Aorta (tissue), 5 donors: ENCODE results near the gene TRABD2A. TPM values are rescaled to one million over a fixed set of nuclear protein-coding genes. Genes with fewer than 3 reads are reported as not detected.

Source experiments
- ATAC-seq: fragments of 200-7000 bp; cut with Tn5 transposase; one replicate; pipeline ENCODE4 v1.9.1; 2022; ENCODE audit warnings: moderate library complexity; ENCODE audit not compliant: low FRiP score
- DNase-seq, 2 donors: peaks; one replicate each; pipeline ENCODE4 v3.0.0-alpha.2; 2020
- H3K27ac ChIP-seq, 2 donors: one replicate each; pipeline ENCODE4 v1.5.1; 2013; ENCODE audit warnings: low read length in 2 of 2, mild to moderate bottlenecking in 2 of 2, moderate library complexity in 2 of 2, control low read depth in 1 of 2, inconsistent platforms in 1 of 2, low read depth in 1 of 2
- H3K27me3 ChIP-seq, 2 donors: one replicate each; pipeline ENCODE4 v1.6.1; 2013; ENCODE audit warnings: control low read depth in 1 of 2, low read length in 1 of 2, mild to moderate bottlenecking in 1 of 2, moderate library complexity in 1 of 2; ENCODE audit not compliant: insufficient read depth in 2 of 2, control insufficient read depth in 1 of 2
- H3K36me3 ChIP-seq, 2 donors: one replicate each; pipeline ENCODE4 v1.6.1; 2013; ENCODE audit warnings: control low read depth in 1 of 2, low read length in 1 of 2, mild to moderate bottlenecking in 1 of 2; ENCODE audit not compliant: insufficient read depth in 2 of 2, control insufficient read depth in 1 of 2
- H3K4me1 ChIP-seq, 2 donors: one replicate each; pipeline ENCODE4 v1.6.1; 2013; ENCODE audit warnings: low read length in 2 of 2, control low read depth in 1 of 2, mild to moderate bottlenecking in 1 of 2, moderate library complexity in 1 of 2; ENCODE audit not compliant: insufficient read depth in 2 of 2, control insufficient read depth in 1 of 2
- H3K4me3 ChIP-seq, 2 donors: one replicate each; pipeline ENCODE4 v1.5.1; 2013; ENCODE audit warnings: low read length in 2 of 2, control low read depth in 1 of 2, mild to moderate bottlenecking in 1 of 2
- H3K9me3 ChIP-seq: one replicate; pipeline ENCODE4 v1.6.1; 2013; ENCODE audit warnings: mild to moderate bottlenecking, low read length; ENCODE audit not compliant: control insufficient read depth
- WGBS, 2 donors: extraction: QIAGEN DNeasy Blood & Tissue Kit; methylation state at CpG; one replicate each; pipeline ENCODE4 v1.1.7; 2013; 5-methylcytosine and 5-hydroxymethylcytosine counted together
- intact Hi-C, 2 donors: fragments of 100-400 bp; cut with DNase I; formaldehyde crosslinking; loops; one replicate each; pipeline versions ENCODE4 v1.14.2 to v1.15.0; 2022
- polyA plus RNA-seq, 2 donors: library from polyadenylated mRNA; stranded (reverse); fragments of 200-250 nt; gene quantifications; one replicate each; pipeline ENCODE4 v1.2.3, GENCODE V29; 2013
- total RNA-seq, 2 donors: library from RNA; stranded (reverse); fragmentation: NEBNext Ultra II Directional; extraction: Animal tissue kit (Norgen Biotek cat#: 25700); gene quantifications; one replicate each; pipeline ENCODE4 v1.2.1, GENCODE V29; 2021
- donor health status: healthy with polysubstance abuse.
- donor health status: Bipolar disorder and iron deficiency.
- donor health status: DM: no; HTN: no; CAD: no.
- donor health status: DM: no; HTN: no; CAD: no.
- donor health status: DM: yes; HTN: yes; CAD: no.

The TRABD2A gene
- total and polyA plus RNA-seq, 4 donors: 0.23 to 2.2 (median 1.2) TPM

DNA sequence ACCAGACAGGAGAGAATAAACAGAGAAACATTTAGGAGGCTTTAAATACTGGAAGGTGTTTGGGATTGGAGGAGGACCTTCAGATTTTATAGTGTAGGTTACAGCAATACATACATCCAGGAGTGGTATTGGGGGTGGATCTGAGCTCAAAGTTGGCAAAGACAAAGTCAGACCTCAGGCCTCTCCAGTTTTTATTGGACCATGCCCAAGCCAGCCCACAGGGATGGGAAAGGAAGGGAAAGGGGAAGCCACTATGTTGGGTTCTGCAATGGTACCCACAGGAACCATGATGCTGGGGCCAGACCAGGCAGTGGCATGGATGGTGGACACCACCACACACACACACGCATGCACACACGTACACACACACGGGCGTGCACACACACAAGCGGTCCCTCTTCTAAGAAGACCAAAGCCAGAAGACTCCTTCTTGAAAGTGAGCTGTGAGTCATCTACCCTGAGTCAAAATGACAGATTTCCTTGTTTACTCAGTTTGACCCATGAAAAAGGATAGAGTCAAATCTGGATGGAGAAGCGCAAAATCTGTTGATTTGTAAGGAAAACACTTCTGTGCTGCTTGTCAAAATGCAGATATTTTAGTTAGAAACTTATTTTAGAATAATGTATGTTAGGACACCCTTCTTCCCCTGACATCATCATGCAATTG lies 87.9 kb downstream of the TRABD2A start:
- Histone ChIP-seq H3K36me3 (no peaks in the 10 kb centered on the region), H3K27ac (no peak overlapping the region), H3K9me3 (no peaks in the 10 kb centered on the region), H3K27me3 (no peaks in the 10 kb centered on the region), H3K4me1 (peaks cover 0 to 2% of the 10 kb centered on the region in 2 donors), H3K4me3 (no peak overlapping the region)
- DNase-seq (no peak), ATAC-seq (no peak)
- 91 to 94% methylated on average over 6 of the region's 6 CpGs for WGBS, 2 donors
- intact Hi-C loops: no loop called here

GRCh38 chr2:84788498-84788897 lies 92.4 kb downstream of the TRABD2A start:
- no peaks in the 10 kb centered on the region for H3K27me3 ChIP-seq
- H3K9me3 ChIP-seq: no peaks in the 10 kb centered on the region
- ATAC-seq (no peak), DNase-seq (no peak)
- no peak overlapping the region for H3K27ac ChIP-seq
- H3K4me1 ChIP-seq: peaks cover 0 to 2% of the 10 kb centered on the region in 2 donors
- intact Hi-C loops: no loop called here
- H3K36me3 ChIP-seq: no peaks in the 10 kb centered on the region
- 12 to 13% methylated on average over 3 of the region's 3 CpGs for WGBS, 2 donors
- no peak overlapping the region for H3K4me3 ChIP-seq

GRCh38 chr2:84788027-84788426 lies 92.9 kb downstream of the TRABD2A start:
- H3K4me3 ChIP-seq: no peak overlapping the region
- no peak overlapping the region for H3K27ac ChIP-seq
- intact Hi-C loops: no loop called here
- peaks cover 0 to 2% of the 10 kb centered on the region in 2 donors for H3K4me1 ChIP-seq
- DNase-seq (no peak), ATAC-seq (no peak)
- H3K9me3 ChIP-seq: no peaks in the 10 kb centered on the region
- no peaks in the 10 kb centered on the region for H3K36me3 ChIP-seq
- no peaks in the 10 kb centered on the region for H3K27me3 ChIP-seq
- WGBS, 2 donors: 30 to 40% methylated on average over 1 of the region's 1 CpG

GRCh38 chr2:84786601-84787000 lies 94.3 kb downstream of the TRABD2A start:
- Histone ChIP-seq H3K36me3 (no peaks in the 10 kb centered on the region), H3K9me3 (no peaks in the 10 kb centered on the region), H3K27me3 (no peaks in the 10 kb centered on the region), H3K4me3 (no peak overlapping the region), H3K4me1 (peaks cover 0 to 2% of the 10 kb centered on the region in 2 donors), H3K27ac (no peak overlapping the region)
- intact Hi-C loops: no loop called here
- ATAC-seq: no peak
- DNase-seq: no peak

- WGBS, 2 donors: 92% methylated on average over 4 of the region's 4 CpGs
- no peaks in the 10 kb centered on the region for H3K9me3 ChIP-seq
- no peaks in the 10 kb centered on the region for H3K27me3 ChIP-seq
- H3K27ac ChIP-seq: no peak overlapping the region
- intact Hi-C loops: no loop called here
- no peak overlapping the region for H3K4me3 ChIP-seq
- ATAC-seq: no peak
- DNase-seq: no peak
- peaks cover 0 to 2% of the 10 kb centered on the region in 2 donors for H3K4me1 ChIP-seq
- H3K36me3 ChIP-seq: no peaks in the 10 kb centered on the region
Observed at GRCh38 chr2:84785950-84786349, 94.9 kb downstream of the TRABD2A start.

DNA sequence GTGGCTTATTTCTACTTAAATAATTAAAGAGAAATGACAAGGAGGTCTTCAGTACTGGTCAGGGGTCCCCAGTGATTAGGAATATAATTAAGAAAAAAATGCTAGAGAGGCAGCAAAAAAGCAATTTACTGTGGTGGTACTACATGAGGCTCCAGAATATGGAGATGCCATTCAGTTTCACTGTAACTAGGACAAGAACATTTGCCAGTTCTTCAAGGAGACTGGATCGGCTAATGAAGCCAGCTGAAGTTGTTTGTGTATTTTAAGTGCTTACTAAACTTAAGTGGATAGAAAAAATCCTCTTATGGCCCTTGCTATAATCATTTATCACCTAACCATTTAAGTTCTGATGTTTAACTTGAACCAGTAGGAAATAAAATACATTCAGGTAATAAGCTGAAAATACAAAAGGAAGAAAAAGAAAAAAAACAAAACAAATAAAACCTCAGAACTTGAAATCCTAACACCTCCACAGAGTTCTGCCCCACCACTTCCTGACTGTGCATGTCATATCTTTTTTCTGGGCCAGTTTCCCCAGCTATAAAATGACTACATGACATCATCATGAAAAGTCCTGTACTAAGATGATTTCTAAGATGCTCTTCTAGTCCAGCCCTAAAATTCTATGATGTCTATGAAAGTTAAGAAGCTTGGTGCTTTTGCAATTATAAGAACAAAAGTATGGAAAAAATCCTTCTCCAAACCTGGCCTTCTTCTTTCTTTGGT lies 98.0 kb downstream of the TRABD2A start:
- no peak for ATAC-seq
- 67 to 68% methylated on average over 1 of the region's 1 CpG for WGBS, 2 donors
- H3K27ac ChIP-seq: no peak overlapping the region
- intact Hi-C loops: no loop called here
- H3K9me3 ChIP-seq: no peaks in the 10 kb centered on the region
- DNase-seq: no peak
- no peaks in the 10 kb centered on the region for H3K4me1 ChIP-seq
- no peaks in the 10 kb centered on the region for H3K36me3 ChIP-seq
- peaks cover 0 to 1% of the 10 kb centered on the region in 2 donors for H3K27me3 ChIP-seq
- no peak overlapping the region for H3K4me3 ChIP-seq

GRCh38 chr2:84781942-84782716 lies 98.8 kb downstream of the TRABD2A start:
- Histone ChIP-seq H3K36me3 (no peaks in the 10 kb centered on the region), H3K27ac (no peak overlapping the region), H3K4me3 (no peak overlapping the region), H3K4me1 (no peaks in the 10 kb centered on the region), H3K27me3 (peaks cover 0 to 1% of the 10 kb centered on the region in 2 donors), H3K9me3 (no peaks in the 10 kb centered on the region)
- 84 to 85% methylated on average over 3 of the region's 3 CpGs for WGBS, 2 donors
- DNase-seq (no peak), ATAC-seq (no peak)
- intact Hi-C loops: no loop called here

DNA sequence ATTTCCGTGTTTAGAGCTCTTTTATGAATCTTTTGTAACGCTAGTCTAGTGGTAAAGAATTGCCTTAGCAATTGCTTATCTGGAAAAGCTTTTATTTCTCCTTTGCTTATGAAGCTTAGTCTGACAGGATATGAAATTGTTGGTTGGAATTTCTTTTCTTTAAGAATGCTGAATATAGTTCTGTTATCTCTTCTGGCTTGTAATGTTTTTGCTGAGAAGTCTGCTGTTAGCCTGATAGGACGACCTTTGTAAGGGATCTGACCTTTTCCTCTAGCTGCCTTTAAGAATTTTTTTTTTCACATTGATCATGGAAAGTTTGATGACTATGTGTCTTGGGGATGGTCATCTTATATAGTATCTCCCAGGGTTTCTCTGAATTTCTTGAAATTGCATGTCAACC lies 101.1 kb downstream of the TRABD2A start:
- peaks cover 0 to 1% of the 10 kb centered on the region in 2 donors for H3K27me3 ChIP-seq
- intact Hi-C loops: no loop called here
- 50 to 51% methylated on average over 3 of the region's 3 CpGs for WGBS, 2 donors
- no peaks in the 10 kb centered on the region for H3K9me3 ChIP-seq
- no peak overlapping the region for H3K27ac ChIP-seq
- H3K4me3 ChIP-seq: no peak overlapping the region
- no peaks in the 10 kb centered on the region for H3K4me1 ChIP-seq
- no peaks in the 10 kb centered on the region for H3K36me3 ChIP-seq
- DNase-seq (no peak), ATAC-seq (no peak)
